ENCODE results near the gene ETV2.
"Not testable (repeated sequence)": the region's sequence is repeated elsewhere in the genome, so short reads cannot be mapped to it uniquely, and the experiment has no call there.

ETV2 gene

GRCh38 chr19:35657904-35658700 lies 16.6 kb downstream of the ETV2 start:
- no peak for DNase-seq (ENCODE audit: low read depth in 2 of 2)

DNA sequence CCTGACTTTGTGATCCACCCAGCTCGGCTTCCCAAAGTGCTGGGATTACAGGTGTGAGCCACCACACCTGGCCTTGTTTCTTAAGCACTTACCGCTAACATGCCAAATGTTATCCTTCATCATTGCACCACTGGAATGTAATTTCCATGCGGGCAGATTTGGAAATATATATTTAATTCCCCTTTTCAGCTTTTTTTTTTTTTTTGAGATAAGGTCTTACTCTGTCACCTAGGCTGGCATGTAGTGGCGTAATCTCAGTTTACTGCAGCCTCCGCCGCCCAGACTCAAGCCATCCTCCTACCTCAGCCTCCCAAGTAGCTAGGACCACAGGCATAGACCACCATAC lies 20.4 kb downstream of the ETV2 start:
- no peak for DNase-seq (ENCODE audit: low read depth in 2 of 2)

DNA sequence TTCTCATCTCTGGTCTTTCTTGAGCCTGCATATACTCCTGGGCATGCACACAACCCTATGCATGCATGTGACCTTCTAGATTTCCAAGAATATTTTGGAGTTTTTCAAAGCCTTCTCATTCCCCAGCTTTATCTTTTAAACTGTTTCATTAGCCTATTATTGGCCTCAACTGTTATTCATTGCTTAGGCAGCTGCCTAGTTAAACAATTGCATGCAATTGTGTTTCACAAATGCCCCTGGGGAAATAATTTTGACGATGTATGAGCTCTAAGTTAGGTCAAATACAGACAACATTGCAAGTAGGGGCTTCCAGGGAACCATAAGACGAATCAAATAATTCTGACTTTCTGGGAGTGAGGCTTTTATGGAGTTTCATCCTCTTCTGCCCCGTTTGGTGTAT lies 22.4 kb downstream of the ETV2 start:
- DNase-seq (ENCODE audit: low read depth in 2 of 2) = no peak

DNA sequence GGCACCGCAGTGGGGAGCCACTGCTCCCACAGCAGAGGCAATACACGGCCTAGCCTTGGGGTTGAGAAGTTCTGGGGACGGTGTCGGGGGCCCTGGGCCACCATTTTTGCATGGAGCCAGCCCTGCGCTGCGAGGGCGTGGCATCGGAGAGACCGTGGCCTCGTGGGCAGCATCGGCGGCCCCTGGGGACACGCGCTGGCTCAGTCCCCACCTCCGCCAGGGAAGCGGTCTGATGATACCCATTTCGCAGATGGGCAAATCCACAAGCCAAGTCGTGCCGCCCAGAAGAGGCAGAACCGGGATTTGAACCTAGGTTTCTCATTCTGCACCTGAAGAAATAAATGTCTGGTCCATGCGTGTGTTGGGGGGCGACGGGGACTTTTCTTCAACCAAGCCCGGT lies 23.6 kb downstream of the ETV2 start:
- DNase-seq (ENCODE audit: low read depth in 2 of 2) = no peak

- no peak for DNase-seq (ENCODE audit: low read depth in 2 of 2)
Measured at GRCh38 chr19:35665604-35666003, 24.1 kb downstream of the ETV2 start.

DNA sequence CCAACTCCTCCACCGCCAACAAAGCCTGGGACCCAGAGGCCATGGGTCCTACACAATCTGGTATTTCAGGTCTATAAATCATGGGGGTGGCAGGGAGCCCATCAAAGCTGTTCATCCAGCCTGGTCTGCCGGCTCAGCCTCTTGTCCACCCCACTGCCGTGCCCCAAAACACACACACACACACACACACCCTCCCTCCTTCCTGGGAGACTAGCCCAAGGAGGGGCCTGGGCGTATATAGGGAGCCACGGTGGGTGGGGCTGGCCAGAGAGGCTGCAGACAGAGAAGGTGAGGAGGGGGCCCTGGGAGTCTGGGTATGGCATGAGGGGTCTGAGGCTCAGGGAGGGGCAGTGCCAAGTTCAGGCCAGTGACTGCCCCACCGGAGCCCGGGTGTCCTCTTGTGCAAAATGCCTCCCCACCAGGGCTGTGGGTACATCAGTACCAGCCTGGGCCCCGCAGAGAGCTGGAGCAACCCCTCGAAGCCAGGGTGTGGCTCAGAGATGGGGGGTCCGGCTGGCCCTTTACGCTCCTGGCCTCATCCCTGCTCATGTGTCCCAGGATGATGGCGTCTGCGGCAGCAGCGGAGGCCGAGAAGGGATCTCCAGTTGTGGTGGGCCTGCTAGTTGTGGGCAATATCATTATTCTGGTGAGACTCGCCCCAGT lies 24.8 kb downstream of the ETV2 start, which contains the start of gene UPK1A:
TSS of gene UPK1A (plus strand) at position 267 of the 663 bp plus-strand sequence. CDS start at position 563, 296 bp downstream.
- no peak for DNase-seq (ENCODE audit: low read depth in 2 of 2)

DNA sequence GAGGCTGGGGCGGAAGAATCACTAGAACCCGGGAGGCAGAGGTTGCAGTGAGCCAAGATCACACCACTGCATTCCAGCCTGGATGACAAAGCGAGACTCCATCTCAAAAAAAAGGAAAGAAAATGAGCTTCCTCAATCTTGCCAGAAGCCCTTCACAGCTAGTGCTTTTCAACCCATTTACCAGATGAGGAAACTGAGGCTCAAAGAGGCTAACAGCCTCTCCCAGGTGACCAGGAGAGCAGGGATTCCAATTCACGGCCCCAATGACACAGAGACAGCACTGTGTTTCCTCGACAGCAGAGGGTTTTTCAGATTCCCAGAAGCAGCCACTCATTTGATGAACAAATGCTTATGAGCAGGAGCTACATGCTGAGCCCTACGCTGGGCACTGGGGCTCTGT lies 28.0 kb downstream of the ETV2 start:
- no peak for DNase-seq (ENCODE audit: low read depth in 2 of 2)

DNA sequence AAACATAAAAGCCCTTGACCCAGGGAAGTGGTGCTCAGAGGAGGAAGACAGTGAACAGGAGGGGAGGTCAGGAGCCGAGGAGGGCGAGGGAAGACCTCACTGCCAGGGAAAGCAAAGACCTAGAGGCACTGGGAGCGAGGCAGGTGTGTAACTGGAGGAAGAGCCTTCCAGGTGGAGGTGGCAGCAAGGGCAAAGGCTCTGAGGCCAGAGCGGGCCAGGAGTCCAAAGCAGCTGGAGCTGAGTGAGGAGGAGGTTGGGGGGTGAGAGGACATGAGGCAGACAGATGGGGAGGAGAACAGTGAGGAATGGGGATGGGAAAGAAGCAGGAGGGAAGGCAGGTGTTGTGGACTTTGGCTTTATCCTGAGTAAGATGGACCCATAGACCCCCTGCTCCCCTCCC lies 28.4 kb downstream of the ETV2 start:
- DNase-seq (ENCODE audit: low read depth in 2 of 2) = no peak

DNA sequence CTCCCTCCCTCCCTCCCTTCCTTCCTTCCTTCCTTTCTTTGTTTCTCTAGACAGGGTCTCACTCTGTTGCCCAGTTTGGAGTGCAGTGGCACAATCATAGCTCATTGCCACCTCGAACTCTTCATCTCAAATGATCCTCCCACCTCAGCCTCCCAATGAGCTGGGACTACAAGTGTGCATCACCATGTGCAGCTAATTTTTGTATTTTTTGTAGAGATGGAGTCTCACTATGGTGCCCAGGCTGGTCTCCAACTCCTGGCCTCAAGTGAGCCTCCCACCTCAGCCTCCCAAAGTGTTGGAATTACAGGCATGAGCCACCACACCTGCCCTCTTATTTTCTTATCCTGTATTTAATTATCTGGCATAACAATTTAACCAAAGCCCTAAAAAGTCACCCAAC lies 29.1 kb downstream of the ETV2 start:
- no peak for DNase-seq (ENCODE audit: low read depth in 2 of 2)

GRCh38 chr19:35671818-35672217 lies 30.3 kb downstream of the ETV2 start:
- DNase-seq (ENCODE audit: low read depth in 2 of 2) = no peak

- DNase-seq (ENCODE audit: low read depth in 2 of 2) = peak; percentile 15 to 23
Measured at GRCh38 chr19:35673121-35673804, 31.7 kb downstream of the ETV2 start.

GRCh38 chr19:35675589-35676140 lies 34.1 kb downstream of the ETV2 start:
- DNase-seq (ENCODE audit: low read depth in 2 of 2) = no peak

DNA sequence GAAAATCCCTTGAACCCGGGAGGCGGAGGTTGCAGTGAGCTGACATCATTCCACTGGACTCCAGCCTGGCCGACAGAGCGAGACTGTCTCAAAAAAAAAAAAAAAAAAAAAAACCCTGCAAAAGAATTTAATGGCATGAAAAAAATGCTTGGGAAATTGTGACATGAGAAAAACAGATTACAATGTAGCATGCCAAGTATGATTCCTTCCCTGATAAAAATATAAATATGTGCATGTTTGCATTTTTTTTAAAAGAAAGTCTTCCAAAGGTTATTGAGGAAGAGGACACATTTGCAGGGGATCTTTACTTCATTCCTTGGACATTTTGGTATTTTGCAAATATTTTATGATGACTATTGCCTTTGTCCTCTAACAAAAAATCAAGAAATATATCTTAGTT lies 48.3 kb downstream of the ETV2 start:
- no peak for DNase-seq (ENCODE audit: low read depth in 2 of 2)

DNA sequence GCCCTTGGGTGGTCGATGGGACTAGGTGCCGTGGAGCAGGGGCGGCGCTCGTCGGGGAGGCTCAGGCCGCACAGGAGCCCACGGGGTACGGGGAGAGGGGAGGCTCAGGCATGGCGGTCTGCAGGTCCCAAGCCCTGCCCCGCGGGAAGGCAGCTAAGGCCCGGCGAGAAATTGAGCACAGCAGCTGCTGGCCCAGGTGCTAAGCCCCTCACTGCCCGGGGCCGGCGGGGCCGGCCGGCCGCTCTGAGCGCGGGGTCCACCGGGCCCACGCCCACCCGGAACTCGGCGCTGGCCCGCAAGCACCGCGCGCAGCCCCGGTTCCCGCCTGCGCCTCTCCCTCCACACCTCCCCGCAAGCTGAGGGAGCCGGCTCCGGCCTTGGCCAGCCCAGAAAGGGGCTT lies 49.6 kb downstream of the ETV2 start:
- DNase-seq (ENCODE audit: low read depth in 2 of 2) = not testable (repeated sequence)

DNA sequence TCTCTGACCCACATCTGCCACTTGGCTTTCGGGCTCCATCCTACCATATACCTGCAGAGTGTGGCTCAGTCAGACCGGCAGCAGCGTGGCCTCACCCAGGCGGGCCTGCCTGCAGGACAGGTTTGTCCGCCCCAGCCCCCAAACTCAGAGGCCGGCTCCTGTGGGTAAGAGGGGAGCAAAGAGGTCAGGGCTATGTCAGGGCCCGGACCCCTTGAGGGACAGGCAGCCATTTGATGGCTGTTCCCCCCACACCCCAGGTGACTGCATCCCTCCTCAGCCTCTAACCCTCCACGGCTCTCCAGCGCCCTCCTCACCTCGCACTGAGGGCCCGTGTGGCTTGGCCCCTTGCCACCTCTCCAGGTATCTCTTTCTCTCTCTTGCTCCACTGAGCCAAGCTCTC lies 50.5 kb downstream of the ETV2 start:
- DNase-seq (ENCODE audit: low read depth in 2 of 2) = no peak

- DNase-seq (ENCODE audit: low read depth in 2 of 2) = no peak
Measured at GRCh38 chr19:35693422-35693821, 51.9 kb downstream of the ETV2 start.

DNA sequence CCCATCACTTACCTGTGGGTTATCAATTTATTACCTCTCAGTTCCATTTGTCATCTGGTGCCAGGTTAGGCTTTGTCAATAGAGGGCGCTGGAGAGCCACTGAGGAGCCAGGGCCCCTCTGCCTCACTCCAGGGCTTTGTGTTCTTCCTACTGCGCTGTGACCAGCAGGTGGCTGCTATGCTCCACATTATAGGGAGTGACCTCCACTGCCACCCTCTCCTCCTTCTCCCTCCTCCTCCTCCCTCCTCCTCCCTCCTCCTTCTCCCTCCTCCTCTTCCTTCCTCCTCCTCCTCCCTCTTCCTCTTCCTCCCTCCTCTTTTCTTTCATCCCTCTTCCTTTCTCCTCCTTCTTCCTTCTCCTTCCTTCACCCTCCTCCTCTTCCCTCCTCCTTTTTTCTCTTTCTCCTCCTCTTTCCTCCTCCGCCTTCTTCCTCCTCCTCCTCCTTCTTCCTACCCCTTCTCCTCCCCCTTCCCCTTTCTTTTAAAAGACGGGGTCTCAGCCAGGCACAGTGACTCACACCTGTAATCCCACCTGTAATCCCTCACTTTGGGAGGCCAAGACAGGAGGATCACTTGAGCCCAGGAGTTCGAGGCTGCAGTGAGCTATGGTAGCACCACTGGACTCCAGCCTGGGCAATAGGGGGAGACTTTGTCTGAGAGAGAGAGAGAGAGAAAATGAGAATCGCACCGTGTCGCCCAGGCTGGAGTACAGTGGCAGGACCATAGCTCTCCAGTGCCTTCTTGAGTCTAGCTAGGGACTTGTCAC lies 52.5 kb downstream of the ETV2 start:
- peak; percentile 78 to 89 for DNase-seq (ENCODE audit: low read depth in 2 of 2)

All from stimulated activated CD8-positive, alpha-beta memory T cell treated with anti-CD3 and anti-CD28 coated beads, Interleukin-7, amount 100 ng/mL, for 4 hours (primary cell).